ENCODE measurements around the gene LRRC56.

DNA sequence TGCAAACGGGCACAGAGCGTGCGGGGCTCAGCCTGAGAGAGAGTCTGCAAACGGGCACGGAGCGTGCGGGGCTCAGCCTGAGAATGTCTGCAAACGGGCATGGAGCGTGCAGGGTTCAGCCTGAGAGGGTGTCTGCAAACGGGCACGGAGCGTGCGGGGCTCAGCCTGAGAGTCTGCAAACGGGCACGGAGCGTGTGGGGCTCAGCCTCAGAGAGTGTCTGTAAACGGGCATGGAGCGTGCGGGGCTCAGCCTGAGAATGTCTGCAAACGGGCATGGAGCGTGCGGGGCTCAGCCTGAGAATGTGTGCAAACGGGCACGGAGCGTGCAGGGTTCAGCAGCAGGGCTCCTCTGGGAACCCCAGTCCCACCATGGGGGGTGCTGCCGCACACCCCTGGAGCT, 52.5 kb downstream of the LRRC56 start:
- TF ChIP-seq, protein P1, sequence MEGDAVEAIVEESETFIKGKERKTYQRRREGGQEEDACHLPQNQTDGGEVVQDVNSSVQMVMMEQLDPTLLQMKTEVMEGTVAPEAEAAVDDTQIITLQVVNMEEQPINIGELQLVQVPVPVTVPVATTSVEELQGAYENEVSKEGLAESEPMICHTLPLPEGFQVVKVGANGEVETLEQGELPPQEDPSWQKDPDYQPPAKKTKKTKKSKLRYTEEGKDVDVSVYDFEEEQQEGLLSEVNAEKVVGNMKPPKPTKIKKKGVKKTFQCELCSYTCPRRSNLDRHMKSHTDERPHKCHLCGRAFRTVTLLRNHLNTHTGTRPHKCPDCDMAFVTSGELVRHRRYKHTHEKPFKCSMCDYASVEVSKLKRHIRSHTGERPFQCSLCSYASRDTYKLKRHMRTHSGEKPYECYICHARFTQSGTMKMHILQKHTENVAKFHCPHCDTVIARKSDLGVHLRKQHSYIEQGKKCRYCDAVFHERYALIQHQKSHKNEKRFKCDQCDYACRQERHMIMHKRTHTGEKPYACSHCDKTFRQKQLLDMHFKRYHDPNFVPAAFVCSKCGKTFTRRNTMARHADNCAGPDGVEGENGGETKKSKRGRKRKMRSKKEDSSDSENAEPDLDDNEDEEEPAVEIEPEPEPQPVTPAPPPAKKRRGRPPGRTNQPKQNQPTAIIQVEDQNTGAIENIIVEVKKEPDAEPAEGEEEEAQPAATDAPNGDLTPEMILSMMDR (IDR thresholded peaks at IDR 0.05 in 2 of 3, conservative IDR thresholded peaks at IDR 0.05 in 1 of 3; ENCODE audit: insufficient read depth in 2 of 3, low read depth in 1 of 3, low read length in 3 of 3), result no peak
- TF ChIP-seq FOS (IDR thresholded peaks at IDR 0.05; ENCODE audit: extremely low read depth, insufficient read length) (no peak), POLR2A (conservative IDR thresholded peaks at IDR 0.05) (no peak), ZBTB1 (CRISPR knock-in tag; IDR thresholded peaks at IDR 0.05; ENCODE audit: borderline replicate concordance, low read depth) (no peak), NFATC3 (IDR thresholded peaks at IDR 0.05) (no peak), JUND (IDR thresholded peaks at IDR 0.05; ENCODE audit: borderline replicate concordance, low read depth, low read length) (no peak), JUND (tag; IDR thresholded peaks at IDR 0.05; ENCODE audit: borderline replicate concordance, low read depth, low read length) (no peak), CEBPG (CRISPR knock-in tag; IDR thresholded peaks at IDR 0.05) (no peak), CEBPG (tag; conservative IDR thresholded peaks at IDR 0.05 in 1 of 2, IDR thresholded peaks at IDR 0.05 in 1 of 2) (no peak)
